GM20431 (cell line): Measurements from ENCODE around the gene LIMS3.
"Not testable (repeated sequence)": the region's sequence is repeated elsewhere in the genome, so short reads cannot be mapped to it uniquely, and the experiment has no call there.

Experiments
- in situ Hi-C: fragments of 300-500 bp; cut with MseI, MboI; formaldehyde crosslinking; loops from one replicate; pipeline ENCODE4 v1.15.0; 2020; ENCODE audit warnings: low sequenced_read_pairs; ENCODE audit not compliant: unreplicated experiment

The LIMS3 gene

DNA sequence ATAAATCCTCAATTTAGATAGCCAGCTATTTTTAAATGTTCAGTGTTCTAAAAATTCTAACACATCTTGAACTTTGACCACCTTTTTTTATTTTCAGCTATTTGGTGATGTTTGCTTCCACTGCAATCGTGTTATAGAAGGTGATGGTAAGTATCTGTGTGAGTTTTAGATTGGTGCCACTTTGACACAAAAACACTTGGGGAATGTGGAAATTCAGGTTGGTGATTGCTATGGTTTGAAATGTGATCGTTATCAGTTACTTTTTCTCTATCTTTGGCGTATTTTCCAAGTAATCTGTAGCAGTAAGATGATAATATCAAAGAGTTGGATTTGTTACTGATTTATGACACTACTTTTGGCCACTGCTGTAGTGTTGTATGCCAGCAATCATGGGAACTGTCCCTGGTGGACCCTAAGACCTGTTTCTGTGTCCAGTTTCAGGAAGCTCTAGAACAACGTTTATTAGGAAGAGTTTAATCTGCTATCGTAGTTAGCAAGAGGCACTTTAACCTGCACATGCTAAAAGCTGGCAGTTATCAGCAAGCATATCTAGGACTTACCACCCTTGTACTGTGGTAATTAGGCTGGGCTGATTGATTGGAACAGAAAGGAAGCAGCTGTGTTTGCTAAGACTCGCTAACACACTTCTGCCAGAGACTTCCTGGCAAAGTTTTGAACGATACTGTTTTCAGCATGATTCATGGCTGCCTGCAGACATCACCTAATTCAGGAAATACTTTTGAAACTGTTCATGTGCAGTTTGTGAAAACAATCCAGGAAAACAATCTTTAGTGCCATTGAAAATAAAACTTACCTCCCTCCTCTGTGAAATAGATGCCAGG is 23.3 kb downstream of the LIMS3 start:
- in situ Hi-C loops: not testable (repeated sequence)

GRCh38 chr2:109924481-109924880 is 26.0 kb downstream of the LIMS3 start:
- in situ Hi-C loops: not testable (repeated sequence)

DNA sequence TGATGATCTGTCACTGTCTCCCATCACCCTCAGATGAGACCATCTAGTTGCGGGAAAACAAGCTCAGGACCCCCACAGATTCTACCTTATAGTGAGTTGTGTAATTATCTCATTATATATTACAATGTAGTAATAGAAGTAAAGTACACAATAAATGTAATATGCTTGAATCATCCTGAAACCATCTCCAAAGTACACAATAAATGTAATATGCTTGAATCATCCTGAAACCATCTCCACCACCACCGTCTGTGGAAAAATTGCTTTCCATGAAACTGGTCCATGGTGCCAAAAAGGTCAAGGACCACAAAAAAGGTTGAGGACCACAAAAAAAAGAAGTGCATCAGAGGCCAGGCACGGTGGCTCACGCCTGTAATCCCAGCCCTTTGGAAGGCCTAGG is 29.3 kb downstream of the LIMS3 start:
- in situ Hi-C loops: not testable (repeated sequence)

GRCh38 chr2:109929222-109929621 is 30.7 kb downstream of the LIMS3 start:
- in situ Hi-C loops: not testable (repeated sequence)

- in situ Hi-C loops: not testable (repeated sequence)
These were observed 38.0 kb downstream of the LIMS3 start for GRCh38 chr2:109936534-109936933.

DNA sequence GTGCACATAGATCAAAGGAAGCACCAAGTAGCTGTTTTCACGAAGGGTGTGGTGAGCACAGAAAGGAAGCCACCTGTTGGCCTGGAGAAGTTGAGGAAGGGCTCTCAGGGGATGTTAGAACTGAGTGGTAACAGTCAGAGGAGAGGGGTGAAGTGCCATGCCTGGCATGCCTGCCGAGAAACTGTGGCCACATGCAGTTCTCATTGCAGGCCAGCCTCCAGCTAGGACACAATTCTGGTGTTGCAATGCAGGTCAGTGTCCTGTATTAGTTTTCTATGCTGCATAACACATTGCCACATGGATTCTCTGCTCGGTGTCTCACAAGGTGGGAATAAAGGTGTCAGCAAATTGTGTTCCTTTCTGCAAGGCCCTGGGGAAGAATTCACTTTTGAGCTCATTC is 46.9 kb downstream of the LIMS3 start:
- in situ Hi-C loops: not testable (repeated sequence)

DNA sequence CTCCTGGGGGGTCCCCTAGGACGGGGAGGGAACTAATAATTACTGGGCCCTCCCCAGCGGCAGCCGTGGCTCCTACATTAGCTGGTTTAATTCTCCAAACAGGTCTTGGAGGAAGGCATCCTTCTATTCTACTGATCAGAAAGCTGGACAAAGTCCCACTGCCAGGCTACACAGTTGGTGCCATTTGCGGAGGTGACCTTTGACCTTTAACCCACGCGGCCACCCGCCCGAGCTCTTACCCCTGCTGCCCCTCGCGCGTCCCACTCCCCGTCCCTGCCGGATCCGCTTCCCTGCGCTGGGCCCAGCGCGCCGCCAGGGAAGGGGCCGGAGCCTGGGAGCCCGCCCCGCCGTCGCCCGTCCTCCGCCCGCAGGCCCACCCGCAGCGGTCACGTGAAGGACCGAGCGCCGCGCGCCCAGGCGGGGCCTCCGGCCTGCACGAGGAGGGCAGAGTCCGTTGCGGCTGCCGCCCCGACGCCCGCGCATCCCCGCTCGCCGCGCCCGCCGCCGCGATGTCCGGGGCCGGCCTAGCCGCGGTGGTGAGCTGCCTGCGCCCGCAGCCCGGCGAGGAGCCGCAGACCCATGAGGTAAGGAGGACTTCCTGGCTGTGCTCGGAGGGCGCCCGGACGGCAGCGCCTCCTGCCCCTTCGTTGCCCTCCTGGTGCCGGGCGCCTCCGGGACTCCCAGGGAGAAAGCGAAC is 48.9 kb downstream of the LIMS3 start:
- in situ Hi-C loops: not testable (repeated sequence)

- in situ Hi-C loops: not testable (repeated sequence)
These were observed 49.6 kb downstream of the LIMS3 start for GRCh38 chr2:109947959-109948520.

DNA sequence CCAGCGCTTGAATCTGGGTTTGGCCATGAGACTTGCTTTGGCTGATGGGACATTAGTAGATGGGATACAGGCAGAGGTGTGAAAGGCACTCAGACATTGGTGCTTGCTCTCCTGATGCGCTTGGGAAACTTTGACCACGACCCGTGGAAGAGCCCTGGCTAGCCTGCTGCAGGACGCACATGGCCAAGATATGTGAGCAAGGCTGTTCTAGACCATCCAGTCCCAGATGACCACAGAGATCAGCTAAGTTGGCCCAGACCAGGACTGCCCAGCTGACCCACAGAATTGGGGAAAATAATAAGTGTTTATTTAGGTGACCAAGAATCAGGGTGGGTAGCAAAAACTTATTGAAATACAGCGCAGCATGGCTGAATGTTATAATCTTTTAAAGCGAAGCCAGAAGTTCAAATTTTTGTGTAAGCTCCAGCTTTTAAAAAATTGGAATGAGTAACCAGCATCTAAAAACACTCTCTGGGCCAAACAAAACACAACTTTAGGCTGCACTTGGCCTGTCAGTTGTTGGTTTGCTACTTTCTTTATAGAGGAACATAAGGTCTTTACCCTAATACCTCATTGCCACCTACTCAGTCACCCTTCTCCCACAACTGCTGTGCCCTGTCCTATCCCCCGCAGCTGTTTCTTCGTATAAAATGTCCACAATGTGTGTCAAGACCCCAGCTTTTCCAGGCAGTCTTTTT is 51.8 kb downstream of the LIMS3 start:
- in situ Hi-C loops: not testable (repeated sequence)

GRCh38 chr2:109963942-109964341 is 65.5 kb downstream of the LIMS3 start:
- in situ Hi-C loops: not testable (repeated sequence)

DNA sequence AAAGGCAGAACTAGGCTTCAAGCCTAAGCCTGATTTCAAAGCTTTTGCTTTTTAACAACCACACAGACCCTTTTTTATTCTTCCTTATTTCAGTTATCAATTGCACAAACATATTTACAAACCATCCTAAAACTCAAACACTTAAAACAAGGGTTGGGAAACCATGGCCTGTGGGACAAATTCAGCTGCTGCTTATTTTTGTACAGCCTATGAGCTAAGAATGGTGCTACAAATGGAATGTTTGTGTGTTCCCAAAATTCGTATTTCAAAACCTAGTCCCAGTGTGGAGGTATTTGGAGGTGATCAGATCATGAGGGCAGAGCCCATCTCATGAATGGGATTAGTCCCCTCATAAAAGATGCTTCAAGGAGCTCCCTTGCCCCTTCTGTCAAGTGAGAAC is 67.0 kb downstream of the LIMS3 start:
- in situ Hi-C loops: not testable (repeated sequence)

DNA sequence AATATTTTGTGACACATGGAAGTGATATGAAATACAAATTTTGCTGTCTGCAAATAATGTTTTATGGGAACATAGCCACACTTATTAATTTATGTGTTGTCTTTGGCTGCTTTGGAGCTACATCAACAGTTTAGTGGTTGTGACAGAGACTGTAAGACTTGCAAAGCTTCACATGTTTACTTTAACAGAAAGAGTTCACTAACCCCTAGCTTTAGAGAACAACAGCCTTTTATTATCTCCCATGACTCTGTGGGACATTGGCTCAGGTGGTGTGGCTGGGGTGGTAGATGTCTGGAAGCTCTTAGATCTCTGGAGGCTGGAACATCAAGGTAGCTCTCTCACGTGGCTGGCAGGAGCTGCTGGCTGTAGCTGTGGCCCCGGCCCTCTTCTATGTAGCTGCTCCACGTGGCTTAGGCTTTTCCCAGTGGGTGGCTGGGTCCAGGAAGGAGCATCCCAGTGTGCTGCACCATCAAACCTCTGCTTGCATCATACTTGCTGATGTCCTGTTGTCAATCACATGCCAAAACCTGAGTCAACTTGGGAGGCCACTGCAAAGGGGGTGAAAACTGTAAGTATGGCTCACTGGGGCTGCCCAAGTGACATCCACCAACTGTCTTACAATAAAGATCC is 67.7 kb downstream of the LIMS3 start:
- in situ Hi-C loops: not testable (repeated sequence)

GRCh38 chr2:109966858-109967257 is 68.4 kb downstream of the LIMS3 start:
- in situ Hi-C loops: not testable (repeated sequence)

DNA sequence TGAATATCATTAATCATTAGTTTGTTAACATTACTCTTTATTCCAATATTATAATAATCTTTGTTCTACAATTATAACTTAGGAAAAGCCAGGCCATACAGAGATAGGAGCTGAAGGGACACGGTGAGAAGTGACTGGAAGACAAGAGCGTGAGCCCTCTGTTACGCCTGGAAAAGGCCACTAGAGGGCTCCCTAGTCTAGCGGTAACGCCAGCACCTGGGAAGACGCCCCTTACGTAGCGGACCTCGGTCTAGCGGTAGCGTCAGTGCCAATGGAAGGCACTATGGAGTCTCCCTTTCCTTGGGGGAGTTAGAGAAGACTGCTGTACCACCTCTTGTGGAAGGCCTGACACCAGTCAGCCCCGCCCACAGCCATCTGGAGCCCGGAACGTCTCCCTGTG is 71.4 kb downstream of the LIMS3 start:
- in situ Hi-C loops: not testable (repeated sequence)

GRCh38 chr2:109971710-109972109 is 73.2 kb downstream of the LIMS3 start:
- in situ Hi-C loops: not testable (repeated sequence)
